Mesenchymal stem cell (in vitro differentiated cells and primary cell): ENCODE data around the gene LLCFC1.

Experiments
- DNase-seq: peaks from one replicate; pipeline ENCODE4 v3.0.0-alpha.2; 2013
- H2AFZ ChIP-seq: one replicate; pipeline ENCODE4 v1.6.1; 2013; ENCODE audit warnings: low read depth, mild to moderate bottlenecking, control low read depth, inconsistent platforms, low read length, moderate library complexity
- H2AK5ac ChIP-seq: 2 replicates; pipeline ENCODE4 v1.6.1; 2013; ENCODE audit warnings: low read length, moderate library complexity, mild to moderate bottlenecking, inconsistent platforms; ENCODE audit not compliant: severe bottlenecking
- H2BK120ac ChIP-seq: one replicate; pipeline ENCODE4 v1.6.1; 2013; ENCODE audit warnings: low read depth, mild to moderate bottlenecking, inconsistent platforms, low read length, moderate library complexity
- H2BK12ac ChIP-seq, 2 experiments: one replicate each; pipeline ENCODE4 v1.6.1; 2013; ENCODE audit warnings: inconsistent platforms in 2 of 2, low read length in 2 of 2, mild to moderate bottlenecking in 2 of 2, moderate library complexity in 2 of 2, control low read depth in 1 of 2
- H2BK15ac ChIP-seq: one replicate; pipeline ENCODE4 v1.6.1; 2013; ENCODE audit warnings: mild to moderate bottlenecking, low read depth, inconsistent platforms; ENCODE audit not compliant: poor library complexity, severe bottlenecking
- H2BK5ac ChIP-seq: 2 replicates; pipeline ENCODE4 v1.6.1; 2013; ENCODE audit warnings: low read depth, mild to moderate bottlenecking, low read length, control low read depth, inconsistent platforms; ENCODE audit not compliant: poor library complexity, severe bottlenecking
- H3K14ac ChIP-seq, 2 experiments: one replicate each; pipeline ENCODE4 v1.6.1; 2013; ENCODE audit warnings: inconsistent platforms in 2 of 2, low read length in 2 of 2, control low read depth in 1 of 2, mild to moderate bottlenecking in 1 of 2, moderate library complexity in 1 of 2
- H3K18ac ChIP-seq, 2 experiments: one replicate each; pipeline ENCODE4 v1.6.1; 2013; ENCODE audit warnings: inconsistent platforms in 2 of 2, low read length in 2 of 2, control low read depth in 1 of 2, low read depth in 1 of 2, mild to moderate bottlenecking in 1 of 2
- H3K23ac ChIP-seq, 2 experiments: one replicate each; pipeline ENCODE4 v1.6.1; 2013; ENCODE audit warnings: inconsistent platforms in 2 of 2, low read length in 2 of 2, mild to moderate bottlenecking in 2 of 2, moderate library complexity in 2 of 2, control low read depth in 1 of 2
- H3K27ac ChIP-seq: 2 replicates; pipeline ENCODE4 v1.5.1; 2013; ENCODE audit warnings: mild to moderate bottlenecking, moderate library complexity, low read length, control low read depth, inconsistent platforms; ENCODE audit not compliant: poor library complexity, severe bottlenecking
- H3K27me3 ChIP-seq, 2 experiments: 2 replicates each; pipeline versions ENCODE4 v1.6.1 to v1.7.0; 2013; ENCODE audit warnings: low read length in 2 of 2, mild to moderate bottlenecking in 2 of 2, moderate library complexity in 2 of 2, control low read depth in 1 of 2, inconsistent platforms in 1 of 2; ENCODE audit not compliant: control insufficient read depth in 1 of 2, insufficient read depth in 1 of 2
- H3K36me3 ChIP-seq, 2 experiments: 2 replicates each; pipeline versions ENCODE4 v1.6.1 to v1.7.0; 2013; ENCODE audit warnings: low read length in 2 of 2, control low read depth in 1 of 2, inconsistent platforms in 1 of 2, low read depth in 1 of 2, mild to moderate bottlenecking in 1 of 2; ENCODE audit not compliant: insufficient read depth in 2 of 2, control insufficient read depth in 1 of 2
- H3K4ac ChIP-seq, 2 experiments: one replicate each; pipeline ENCODE4 v1.6.1; 2013; ENCODE audit warnings: inconsistent platforms in 2 of 2, low read length in 2 of 2, mild to moderate bottlenecking in 2 of 2, moderate library complexity in 2 of 2, control low read depth in 1 of 2, low read depth in 1 of 2
- H3K4me1 ChIP-seq: 2 replicates; pipeline ENCODE4 v1.6.1; 2013; ENCODE audit warnings: low read depth, low read length, control low read depth; ENCODE audit not compliant: control insufficient read depth, insufficient read depth
- H3K4me2 ChIP-seq: 2 replicates; pipeline ENCODE4 v1.6.1; 2013; ENCODE audit warnings: low read length, mild to moderate bottlenecking, inconsistent platforms; ENCODE audit not compliant: poor library complexity, severe bottlenecking
- H3K4me3 ChIP-seq, 2 experiments: 2 replicates each; pipeline versions ENCODE4 v1.5.1 to v1.7.0; 2013; ENCODE audit warnings: low read length in 2 of 2, mild to moderate bottlenecking in 2 of 2, control low read depth in 1 of 2, low read depth in 1 of 2; ENCODE audit not compliant: insufficient read depth in 1 of 2
- H3K79me1 ChIP-seq: replicated peaks from 2 replicates; pipeline ENCODE4 v1.6.1; 2013; ENCODE audit warnings: mild to moderate bottlenecking, control low read depth, low read length, inconsistent platforms; ENCODE audit not compliant: poor library complexity, severe bottlenecking
- H3K9ac ChIP-seq: 2 replicates; pipeline ENCODE4 v1.7.0; 2013; ENCODE audit warnings: mild to moderate bottlenecking, low read length, moderate library complexity
- H3K9me3 ChIP-seq: 2 replicates; pipeline ENCODE4 v1.7.0; 2013; ENCODE audit warnings: mild to moderate bottlenecking, low read length; ENCODE audit not compliant: control insufficient read depth
- H4K8ac ChIP-seq: one replicate; pipeline ENCODE4 v1.6.1; 2013; ENCODE audit warnings: inconsistent platforms, mild to moderate bottlenecking, low read length, moderate library complexity
- H4K91ac ChIP-seq: one replicate; pipeline ENCODE4 v1.6.1; 2013; ENCODE audit warnings: mild to moderate bottlenecking, low read length, inconsistent platforms
- WGBS: methylation state at CpG from one replicate; pipeline ENCODE4 v1.1.7; 2013; ENCODE audit warnings: mixed read lengths; 5-methylcytosine and 5-hydroxymethylcytosine counted together

Gene LLCFC1

DNA sequence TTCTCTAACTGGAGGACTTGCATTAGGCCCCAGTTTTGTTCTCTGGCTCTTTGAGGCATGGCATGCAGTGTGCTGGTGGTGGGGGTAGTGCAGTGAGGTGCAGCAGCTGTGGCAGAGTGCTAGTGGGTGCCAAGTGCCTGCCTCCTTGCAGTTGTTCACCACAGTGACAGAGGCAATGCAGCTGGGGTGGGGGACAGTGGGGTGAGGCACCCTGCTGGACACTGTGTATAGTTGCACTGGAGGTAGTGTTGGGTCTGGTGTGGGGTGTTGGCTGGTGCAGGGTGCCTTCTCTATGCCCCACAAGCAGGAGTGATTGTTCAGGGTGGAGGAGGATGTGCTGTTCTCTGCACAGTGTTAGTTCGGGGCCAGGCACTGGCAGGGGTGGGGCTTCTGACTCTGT is 44.5 kb downstream of the LLCFC1 start:
- WGBS: no CpG with 5 or more reads among the region's 1 CpG
- Histone ChIP-seq H3K23ac (no peak overlapping the region), H3K4ac (no peak overlapping the region), H2BK12ac (no peak overlapping the region), H3K36me3 (no peaks in the 10 kb centered on the region), H3K9ac (no peak overlapping the region), H3K4me2 (no peak overlapping the region), H2BK120ac (no peak overlapping the region), H2BK5ac (no peak overlapping the region), H3K18ac (no peak overlapping the region), H3K27ac (no peak overlapping the region), H3K79me1 (no peaks in the 10 kb centered on the region), H3K14ac (no peak overlapping the region), H3K4me3 (no peak overlapping the region), H4K91ac (no peak overlapping the region), H3K9me3 (peaks cover 6% of the 10 kb centered on the region), H4K8ac (no peak overlapping the region), H3K4me1 (no peaks in the 10 kb centered on the region), H2AK5ac (no peak overlapping the region), H2BK15ac (no peak overlapping the region), H2AFZ (no peak overlapping the region), H3K27me3 (no peaks in the 10 kb centered on the region)
- no peak for DNase-seq

GRCh38 chr7:142984297-142984696 is 45.0 kb downstream of the LLCFC1 start:
- no peak overlapping the region for H3K4ac ChIP-seq
- no peak overlapping the region for H4K8ac ChIP-seq
- H4K91ac ChIP-seq: no peak overlapping the region
- H3K27ac ChIP-seq: no peak overlapping the region
- no peak overlapping the region for H3K9ac ChIP-seq
- H2BK120ac ChIP-seq: no peak overlapping the region
- WGBS: 70% methylated on average over 1 of the region's 1 CpG
- H2AK5ac ChIP-seq: no peak overlapping the region
- H2BK5ac ChIP-seq: no peak overlapping the region
- H3K14ac ChIP-seq: no peak overlapping the region
- H3K36me3 ChIP-seq: no peaks in the 10 kb centered on the region
- H2BK12ac ChIP-seq: no peak overlapping the region
- no peak overlapping the region for H3K4me2 ChIP-seq
- no peaks in the 10 kb centered on the region for H3K79me1 ChIP-seq
- DNase-seq: no peak
- H3K18ac ChIP-seq: no peak overlapping the region
- no peak overlapping the region for H2AFZ ChIP-seq
- H3K4me1 ChIP-seq: no peaks in the 10 kb centered on the region
- no peak overlapping the region for H3K23ac ChIP-seq
- peaks cover 6% of the 10 kb centered on the region for H3K9me3 ChIP-seq
- H2BK15ac ChIP-seq: no peak overlapping the region
- H3K27me3 ChIP-seq: no peaks in the 10 kb centered on the region
- no peak overlapping the region for H3K4me3 ChIP-seq
